Islet of Langerhans (tissue), 1 donor: ENCODE data around the gene ZNF785.
"Not testable (repeated sequence)": the region's sequence is repeated elsewhere in the genome, so short reads cannot be mapped to it uniquely, and the experiment has no call there.

ENCODE experiments used
- FAIRE-seq: peaks from one replicate; lab custom pipeline; 2011; peaks lifted over from hg19 to GRCh38; lab: Jason Lieb, UNC

ZNF785 gene

DNA sequence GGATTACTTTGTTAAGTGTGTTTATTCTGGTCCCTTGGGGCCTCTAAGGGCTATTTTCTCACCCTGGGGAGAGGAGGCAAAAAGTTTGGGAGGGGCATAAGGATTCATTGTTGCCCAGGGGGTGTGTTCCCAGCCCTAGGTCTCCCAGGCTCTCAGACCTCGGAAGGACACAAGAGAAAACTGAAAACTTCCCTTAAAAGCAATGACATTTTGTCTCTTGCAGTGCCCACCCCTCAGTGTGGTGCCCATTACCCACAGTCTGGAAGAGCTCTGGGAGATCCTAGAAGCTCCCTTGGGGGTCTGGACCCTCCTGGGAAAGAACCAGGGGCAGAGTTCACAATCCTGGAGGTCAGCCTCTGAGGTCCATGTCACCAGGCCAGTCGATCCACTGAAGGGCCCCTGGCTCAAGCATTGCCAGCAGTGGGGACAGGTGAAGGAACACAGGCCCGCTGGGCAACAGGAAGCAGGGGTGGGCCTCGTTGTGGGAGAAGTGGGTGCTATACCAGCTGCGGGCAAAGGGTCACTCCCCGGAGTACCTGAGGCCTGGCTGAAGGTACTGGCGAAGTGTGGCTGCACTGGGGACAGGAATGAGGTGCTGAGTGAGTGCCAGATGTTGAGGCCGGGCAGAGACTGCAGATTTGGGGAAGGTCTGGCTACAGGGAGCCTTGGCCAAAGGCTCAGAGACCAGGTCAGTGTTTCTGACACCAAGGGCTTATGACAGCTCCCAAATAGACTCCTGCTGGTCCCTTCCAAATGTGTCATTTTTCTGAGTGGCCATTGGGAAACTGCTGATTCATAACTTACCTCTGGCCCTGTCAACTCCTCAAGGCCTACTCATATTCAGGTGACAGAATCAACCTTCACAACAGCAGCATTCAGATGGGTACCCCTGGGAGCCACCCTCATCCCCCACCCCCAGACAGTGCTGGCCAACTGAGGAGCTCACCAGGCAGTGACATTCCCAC, 46.2 kb downstream of the ZNF785 start:
- FAIRE-seq, result no peak

DNA sequence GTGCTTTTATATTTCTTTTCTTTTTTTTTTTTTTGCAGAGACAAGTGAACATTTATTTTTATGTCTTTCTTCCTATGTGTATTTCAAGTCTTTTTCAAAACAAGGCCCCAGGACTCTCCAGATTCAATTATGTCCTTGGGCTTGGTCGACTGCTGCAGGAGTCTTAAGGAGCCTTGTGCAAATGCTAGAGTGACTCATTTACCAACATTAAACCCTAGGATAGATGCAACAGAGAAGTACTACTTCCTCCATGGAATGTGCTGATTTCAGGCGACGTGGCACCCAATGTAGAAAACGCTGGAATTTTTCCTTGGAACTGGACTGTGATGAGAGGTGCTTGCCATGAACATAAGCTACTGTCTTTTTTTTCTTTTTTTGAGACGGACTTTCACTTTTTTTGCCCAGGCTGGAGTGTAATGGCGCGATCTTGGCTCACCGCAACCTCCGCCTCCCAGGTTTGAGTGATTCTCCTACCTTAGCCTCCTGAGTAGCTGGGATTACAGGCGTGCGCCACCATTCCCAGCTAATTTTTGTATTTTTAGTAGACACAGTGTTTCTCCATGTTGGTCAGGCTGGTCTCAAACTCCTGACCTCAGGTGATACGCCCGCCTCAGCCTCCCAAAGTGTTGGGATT, 49.0 kb downstream of the ZNF785 start:
- not testable (repeated sequence) for FAIRE-seq

DNA sequence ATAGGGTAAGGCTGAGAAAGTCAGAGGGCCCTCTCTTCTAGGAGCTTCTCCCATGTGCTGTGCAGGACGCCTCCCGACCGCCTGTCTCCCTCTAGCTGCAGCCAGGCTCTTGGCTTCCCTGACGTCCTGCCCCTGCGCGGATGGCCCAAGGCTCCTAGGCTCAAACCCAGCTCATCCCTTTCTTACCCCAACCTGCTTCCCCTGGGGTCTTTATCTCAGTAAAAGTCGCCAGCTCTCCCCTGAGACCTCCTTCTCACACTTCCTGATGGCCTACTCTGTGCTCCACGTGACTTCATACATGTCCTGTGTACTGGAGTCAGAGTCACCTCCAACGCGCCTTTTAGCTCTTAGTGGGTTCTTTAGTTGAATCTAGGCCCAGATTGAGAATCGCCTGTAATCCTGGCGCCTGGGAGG, 49.7 kb downstream of the ZNF785 start:
- no peak for FAIRE-seq

DNA sequence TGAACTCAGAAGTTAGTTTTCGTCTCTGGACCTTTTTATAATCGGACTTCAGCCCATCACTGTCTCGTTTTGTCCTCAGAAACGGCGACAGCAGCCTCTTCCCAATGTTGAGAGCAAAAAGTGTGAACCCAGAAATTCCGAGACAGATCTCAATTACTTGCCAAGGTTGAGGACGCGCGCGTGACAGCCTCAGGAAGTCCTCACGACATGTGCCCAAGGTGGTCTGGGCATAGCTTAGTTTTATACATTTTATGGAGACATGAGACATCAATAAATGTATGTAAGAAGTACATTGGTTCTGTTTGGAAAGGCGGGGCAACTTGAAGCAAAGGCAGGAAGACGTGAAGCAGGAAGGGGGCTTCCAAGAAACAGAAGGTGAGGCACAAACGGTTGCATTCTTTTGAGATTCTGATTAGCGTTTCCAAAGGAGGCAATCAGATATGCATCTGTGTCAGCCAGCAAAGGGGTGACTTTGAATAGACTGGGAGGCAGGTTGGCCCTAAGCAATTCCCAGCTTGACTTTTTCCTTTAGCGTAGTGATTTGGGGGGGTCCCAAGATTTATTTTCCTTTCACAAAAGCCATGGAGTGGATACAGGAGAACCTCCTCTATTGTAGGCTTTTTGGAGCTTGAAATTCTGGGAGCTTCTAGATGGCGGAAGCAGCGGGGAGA, 50.3 kb downstream of the ZNF785 start:
- FAIRE-seq, result no peak

DNA sequence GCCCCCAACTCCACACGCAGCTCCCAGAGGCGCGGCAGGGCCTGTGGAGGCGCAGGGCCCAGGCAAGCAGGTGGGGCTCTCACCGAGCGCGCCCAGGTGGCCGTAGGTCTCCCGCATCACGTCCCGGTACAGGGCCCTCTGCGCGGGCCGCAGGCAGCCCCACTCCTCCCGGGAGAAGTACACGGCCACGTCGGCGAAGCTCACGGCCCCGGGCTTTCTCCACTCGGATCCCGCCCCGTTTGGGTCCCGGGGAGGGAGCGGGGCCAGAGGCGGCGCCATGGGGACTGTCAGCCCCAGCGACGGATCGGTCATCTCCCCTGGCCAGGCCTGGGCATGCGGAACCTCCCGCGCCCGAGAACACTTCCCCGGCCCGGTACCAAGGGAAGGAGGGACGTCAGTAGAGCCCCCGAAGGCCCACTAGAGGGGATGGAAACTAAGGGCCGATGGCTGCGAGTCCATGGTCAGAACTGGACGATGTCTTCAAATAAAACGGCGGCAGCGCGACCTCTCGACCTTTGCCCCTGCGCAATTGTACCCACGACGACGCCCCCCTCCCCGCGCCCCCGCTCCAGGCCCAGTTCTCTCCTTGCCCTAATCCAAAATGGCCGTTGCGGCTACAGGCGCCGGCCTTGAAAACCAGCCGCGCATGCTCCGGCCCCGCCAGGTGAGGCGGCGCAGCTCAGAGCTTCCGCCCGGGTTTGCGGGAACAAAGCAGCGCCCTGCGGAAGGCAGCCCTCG, 51.0 kb downstream of the ZNF785 start, which contains the start of gene ZNF747:
TSS of gene ZNF747 (minus strand) at position 491 of the 738 bp plus-strand sequence. CDS start at position 312, 179 bp downstream.
- FAIRE-seq, result no peak

DNA sequence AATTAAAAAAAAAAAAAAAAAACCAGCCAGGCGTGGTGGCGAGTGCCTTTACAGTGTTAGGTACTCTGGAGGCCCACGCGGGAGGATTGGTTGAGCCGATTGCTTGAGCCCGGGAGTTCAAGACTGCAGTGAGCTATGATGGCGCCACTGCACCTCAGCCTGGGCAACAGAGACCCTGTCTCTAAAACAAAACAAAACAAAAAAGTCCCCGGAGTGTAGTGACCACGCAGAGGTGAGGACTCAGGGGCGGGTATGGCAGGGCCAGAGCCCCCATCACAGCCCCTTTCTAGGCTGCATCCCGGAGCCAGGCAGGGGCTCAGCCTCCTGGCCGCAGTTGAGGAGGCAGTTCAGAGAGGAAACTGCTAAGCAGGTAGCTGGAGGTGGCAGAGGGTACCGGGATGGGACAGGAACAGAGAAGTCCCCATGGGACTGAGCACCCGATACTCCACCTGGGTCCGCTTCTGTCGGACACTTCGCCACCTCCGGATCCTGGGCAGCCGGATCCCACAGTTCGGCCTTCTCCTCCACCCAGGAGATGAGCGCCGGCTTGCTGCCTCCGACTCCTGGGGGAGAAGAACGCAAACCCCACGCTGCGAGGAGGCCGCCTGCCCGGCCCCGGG, 51.6 kb downstream of the ZNF785 start:
- FAIRE-seq, result no peak

DNA sequence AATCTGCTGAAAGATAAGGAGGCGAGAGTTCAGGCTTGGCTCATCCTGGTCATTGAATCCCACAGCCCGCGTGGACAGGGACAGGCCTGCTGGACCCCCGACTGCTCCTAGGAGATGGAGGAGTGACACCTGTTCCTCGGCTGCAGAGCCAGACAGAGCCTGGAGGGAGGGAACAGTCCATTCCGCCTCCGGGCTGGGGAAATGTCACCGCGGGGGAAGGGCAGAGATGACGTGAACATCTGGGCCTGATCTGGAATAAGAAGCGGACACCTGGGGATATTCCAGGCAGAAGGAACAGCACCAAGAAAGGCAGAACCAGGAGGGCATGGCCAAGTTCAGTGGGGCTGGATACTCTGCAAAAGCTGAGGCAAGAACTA, 52.4 kb downstream of the ZNF785 start:
- no peak for FAIRE-seq

DNA sequence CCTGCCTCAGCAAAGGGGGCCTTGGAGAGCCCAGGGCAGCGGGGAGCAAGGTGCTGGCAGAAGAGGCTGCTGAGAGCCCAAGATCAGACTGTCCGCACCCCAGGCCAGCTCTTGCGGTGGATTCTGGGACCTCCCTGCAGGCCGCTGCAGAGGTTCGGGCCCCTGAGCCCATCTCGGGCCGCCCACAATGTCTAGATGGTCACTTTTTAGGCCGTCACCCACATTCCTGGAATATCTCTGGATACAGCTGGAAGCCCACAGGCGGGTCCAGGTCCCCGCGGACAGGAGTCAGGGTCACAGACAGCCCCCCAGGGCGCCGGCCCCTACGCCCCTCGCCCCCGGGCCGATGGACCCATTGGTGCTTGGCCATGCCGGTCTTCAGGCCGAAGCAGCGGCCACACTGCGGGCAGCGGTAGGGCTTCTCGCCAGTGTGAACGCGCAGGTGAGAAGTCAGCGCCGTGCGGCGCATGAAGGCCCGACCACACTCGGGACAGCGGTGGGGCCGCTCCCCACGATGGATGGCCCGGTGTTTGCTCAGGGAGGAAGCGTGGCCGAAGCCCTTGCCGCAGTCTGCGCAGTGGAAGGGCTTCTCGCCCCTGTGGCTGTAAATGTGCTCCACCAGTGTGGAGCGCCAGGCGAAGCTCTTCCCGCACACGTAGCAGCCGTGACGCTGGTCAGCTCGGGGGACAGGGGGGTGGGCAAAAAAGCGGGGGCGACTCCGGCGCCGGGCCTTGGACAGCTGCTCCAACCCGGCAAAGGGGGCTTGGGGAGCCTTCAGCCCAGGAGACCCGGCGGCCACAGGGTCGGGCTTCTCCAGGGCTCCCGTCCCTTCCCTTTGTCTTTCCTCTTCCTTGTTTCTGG, 53.0 kb downstream of the ZNF785 start:
- no peak for FAIRE-seq
